ENCODE results near the gene PLEKHA5.

GRCh38 chr12:19332196-19332595, 202.7 kb downstream of the PLEKHA5 start:
- TF ChIP-seq, protein P1, sequence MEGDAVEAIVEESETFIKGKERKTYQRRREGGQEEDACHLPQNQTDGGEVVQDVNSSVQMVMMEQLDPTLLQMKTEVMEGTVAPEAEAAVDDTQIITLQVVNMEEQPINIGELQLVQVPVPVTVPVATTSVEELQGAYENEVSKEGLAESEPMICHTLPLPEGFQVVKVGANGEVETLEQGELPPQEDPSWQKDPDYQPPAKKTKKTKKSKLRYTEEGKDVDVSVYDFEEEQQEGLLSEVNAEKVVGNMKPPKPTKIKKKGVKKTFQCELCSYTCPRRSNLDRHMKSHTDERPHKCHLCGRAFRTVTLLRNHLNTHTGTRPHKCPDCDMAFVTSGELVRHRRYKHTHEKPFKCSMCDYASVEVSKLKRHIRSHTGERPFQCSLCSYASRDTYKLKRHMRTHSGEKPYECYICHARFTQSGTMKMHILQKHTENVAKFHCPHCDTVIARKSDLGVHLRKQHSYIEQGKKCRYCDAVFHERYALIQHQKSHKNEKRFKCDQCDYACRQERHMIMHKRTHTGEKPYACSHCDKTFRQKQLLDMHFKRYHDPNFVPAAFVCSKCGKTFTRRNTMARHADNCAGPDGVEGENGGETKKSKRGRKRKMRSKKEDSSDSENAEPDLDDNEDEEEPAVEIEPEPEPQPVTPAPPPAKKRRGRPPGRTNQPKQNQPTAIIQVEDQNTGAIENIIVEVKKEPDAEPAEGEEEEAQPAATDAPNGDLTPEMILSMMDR (IDR thresholded peaks at IDR 0.05; ENCODE audit: low read depth, low read length, poor library complexity, severe bottlenecking), result no peak
- no peak for TF ChIP-seq EZH2phosphoT487 (IDR thresholded peaks at IDR 0.05; ENCODE audit: borderline replicate concordance, low read length)
